HFFc6 (cell line): ENCODE results near the gene ODC1. TPM values are rescaled to one million over a fixed set of nuclear protein-coding genes. Genes with fewer than 3 reads are reported as not detected.

ENCODE experiments used
- DNase-seq: peaks from one replicate; pipeline ENCODE4 v3.0.0-alpha.2; 2018
- H3K27ac Mint-ChIP-seq: 2 replicates; pipeline ENCODE4 v1.8.0; 2020; ENCODE audit warnings: mild to moderate bottlenecking, mixed read lengths
- H3K27me3 Mint-ChIP-seq: 2 replicates; pipeline ENCODE4 v1.8.0; 2021; ENCODE audit warnings: mild to moderate bottlenecking, moderate library complexity, mixed read lengths; ENCODE audit not compliant: insufficient read depth
- H3K36me3 Mint-ChIP-seq: 2 replicates; pipeline ENCODE4 v1.8.0; 2021; ENCODE audit warnings: low read depth, mixed read lengths
- H3K4me1 Mint-ChIP-seq: 2 replicates; pipeline ENCODE4 v1.8.0; 2020; ENCODE audit warnings: low read depth, mixed read lengths
- H3K4me3 Mint-ChIP-seq: 2 replicates; pipeline ENCODE4 v1.8.0; 2020; ENCODE audit warnings: mild to moderate bottlenecking, moderate library complexity, mixed read lengths
- H3K9me3 Mint-ChIP-seq: 2 replicates; pipeline ENCODE4 v1.8.0; 2020; ENCODE audit warnings: mild to moderate bottlenecking, mixed read lengths
- CTCF ChIP-seq: fragments of 200-600 bp; sonication (generic); IDR thresholded peaks from 2 replicates; pipeline ENCODE4 v1.5.0; 2021; ENCODE audit warnings: antibody characterized with exemption, mild to moderate bottlenecking
- total RNA-seq, 6 experiments: library from RNA; stranded (reverse); fragmentation: NEBNext Ultra II Directional; extraction: Animal tissue kit (Norgen Biotek cat#: 25700); gene quantifications; 2 replicates in 1 of 6; 3 replicates in 5 of 6; pipeline ENCODE4 v1.2.3, GENCODE V29; 2021

ODC1 gene
- total RNA-seq, 6 experiments from 2014 or later: 116 to 155 (median 143) TPM

GRCh38 chr2:10430886-10431622 lies 17.1 kb downstream of the ODC1 start:
- no peak overlapping the region for H3K27ac Mint-ChIP-seq
- no peaks in the 10 kb centered on the region for H3K9me3 Mint-ChIP-seq
- peaks cover 7% of the 10 kb centered on the region for H3K4me1 Mint-ChIP-seq
- H3K27me3 Mint-ChIP-seq: no peaks in the 10 kb centered on the region; the same call in 1 of the 2 replicates
- TF ChIP-seq CTCF: no peak
- DNase-seq: no peak
- H3K36me3 Mint-ChIP-seq: no peaks in the 10 kb centered on the region
- no peak overlapping the region for H3K4me3 Mint-ChIP-seq

- no peak for TF ChIP-seq CTCF
- H3K4me1 Mint-ChIP-seq: peaks cover 13% of the 10 kb centered on the region
- no peak for DNase-seq
- no peak overlapping the region; the same call in 1 of the 2 replicates for H3K27ac Mint-ChIP-seq
- no peaks in the 10 kb centered on the region for H3K9me3 Mint-ChIP-seq
- no peaks in the 10 kb centered on the region for H3K36me3 Mint-ChIP-seq
- no peak overlapping the region for H3K4me3 Mint-ChIP-seq
- H3K27me3 Mint-ChIP-seq: peaks cover 4% of the 10 kb centered on the region
Measured at GRCh38 chr2:10428924-10429323, 19.2 kb downstream of the ODC1 start.

- H3K9me3 Mint-ChIP-seq: no peaks in the 10 kb centered on the region
- peaks cover 18% of the 10 kb centered on the region for H3K4me1 Mint-ChIP-seq
- no peaks in the 10 kb centered on the region for H3K36me3 Mint-ChIP-seq
- H3K4me3 Mint-ChIP-seq: no peak overlapping the region
- no peak for TF ChIP-seq CTCF
- peaks cover 4% of the 10 kb centered on the region for H3K27me3 Mint-ChIP-seq
- no peak for DNase-seq
- H3K27ac Mint-ChIP-seq: no peak overlapping the region
Measured at GRCh38 chr2:10428355-10428754, 19.8 kb downstream of the ODC1 start.

GRCh38 chr2:10427618-10427949 lies 20.5 kb downstream of the ODC1 start:
- H3K27ac Mint-ChIP-seq: no peak overlapping the region
- no peak for TF ChIP-seq CTCF
- no peak overlapping the region for H3K4me3 Mint-ChIP-seq
- H3K36me3 Mint-ChIP-seq: no peaks in the 10 kb centered on the region
- no peaks in the 10 kb centered on the region for H3K9me3 Mint-ChIP-seq
- peaks cover 4% of the 10 kb centered on the region for H3K27me3 Mint-ChIP-seq
- no peak for DNase-seq
- peaks cover 19% of the 10 kb centered on the region for H3K4me1 Mint-ChIP-seq

GRCh38 chr2:10426726-10427617 lies 21.2 kb downstream of the ODC1 start:
- peaks cover 19% of the 10 kb centered on the region for H3K4me1 Mint-ChIP-seq
- H3K27me3 Mint-ChIP-seq: peaks cover 4% of the 10 kb centered on the region
- no peak overlapping the region for H3K4me3 Mint-ChIP-seq
- no peaks in the 10 kb centered on the region for H3K9me3 Mint-ChIP-seq
- TF ChIP-seq CTCF: no peak
- H3K27ac Mint-ChIP-seq: no peak overlapping the region
- DNase-seq: no peak
- no peaks in the 10 kb centered on the region for H3K36me3 Mint-ChIP-seq
